Astrocyte (in vitro differentiated cells and primary cell): ENCODE measurements around the gene SUGCT.

Source experiments
- EZH2 ChIP-seq: IDR thresholded peaks from 2 replicates; pipeline ENCODE4 v1.6.1; 2012; ENCODE audit warnings: mild to moderate bottlenecking, low read length, inconsistent platforms; ENCODE audit not compliant: insufficient read depth
- TF ChIP-seq, protein P1 (sequence below): IDR thresholded peaks from 2 replicates; pipeline ENCODE4 v1.5.1; 2011; ENCODE audit warnings: low read depth, mild to moderate bottlenecking, inconsistent platforms, low read length, moderate library complexity; ENCODE audit not compliant: insufficient read depth

DNA sequence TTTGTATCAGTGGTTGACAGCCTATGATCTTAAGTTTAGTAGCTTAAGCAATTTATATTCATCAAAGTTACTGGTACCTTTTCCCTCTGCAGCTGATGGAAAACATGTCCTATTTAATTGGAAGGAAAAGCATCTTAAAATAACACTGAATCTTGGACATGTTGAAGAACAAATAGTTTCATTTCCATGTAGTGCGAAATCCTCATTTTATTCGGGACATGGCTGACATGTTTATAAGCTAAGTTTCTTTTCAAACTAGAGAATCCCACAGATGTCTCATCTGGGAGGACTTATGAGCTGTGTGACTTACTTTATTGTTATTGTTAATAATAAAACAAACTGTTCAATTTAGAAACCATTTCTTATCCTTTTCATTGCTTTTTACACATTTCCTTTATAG lies 461.0 kb downstream of the SUGCT start:
- TF ChIP-seq, protein P1, sequence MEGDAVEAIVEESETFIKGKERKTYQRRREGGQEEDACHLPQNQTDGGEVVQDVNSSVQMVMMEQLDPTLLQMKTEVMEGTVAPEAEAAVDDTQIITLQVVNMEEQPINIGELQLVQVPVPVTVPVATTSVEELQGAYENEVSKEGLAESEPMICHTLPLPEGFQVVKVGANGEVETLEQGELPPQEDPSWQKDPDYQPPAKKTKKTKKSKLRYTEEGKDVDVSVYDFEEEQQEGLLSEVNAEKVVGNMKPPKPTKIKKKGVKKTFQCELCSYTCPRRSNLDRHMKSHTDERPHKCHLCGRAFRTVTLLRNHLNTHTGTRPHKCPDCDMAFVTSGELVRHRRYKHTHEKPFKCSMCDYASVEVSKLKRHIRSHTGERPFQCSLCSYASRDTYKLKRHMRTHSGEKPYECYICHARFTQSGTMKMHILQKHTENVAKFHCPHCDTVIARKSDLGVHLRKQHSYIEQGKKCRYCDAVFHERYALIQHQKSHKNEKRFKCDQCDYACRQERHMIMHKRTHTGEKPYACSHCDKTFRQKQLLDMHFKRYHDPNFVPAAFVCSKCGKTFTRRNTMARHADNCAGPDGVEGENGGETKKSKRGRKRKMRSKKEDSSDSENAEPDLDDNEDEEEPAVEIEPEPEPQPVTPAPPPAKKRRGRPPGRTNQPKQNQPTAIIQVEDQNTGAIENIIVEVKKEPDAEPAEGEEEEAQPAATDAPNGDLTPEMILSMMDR = no peak
- TF ChIP-seq EZH2 = no peak
